Lower leg skin (tissue), 3 donors: ENCODE data around the gene HK3.

Source experiments
- POLR2A ChIP-seq, 2 donors: fragments of 450-650 bp; IDR thresholded peaks; one replicate each; pipeline ENCODE4 v1.6.1; 2016 to 2017; ENCODE audit warnings: antibody characterized with exemption in 2 of 2, mild to moderate bottlenecking in 1 of 2, moderate library complexity in 1 of 2
- TF ChIP-seq, protein P1 (sequence below), 3 donors: fragments of 450-650 bp; IDR thresholded peaks; one replicate each; pipeline ENCODE4 v1.5.1; 2016; ENCODE audit warnings: antibody characterized with exemption in 3 of 3, mild to moderate bottlenecking in 3 of 3, moderate library complexity in 2 of 3

GRCh38 chr5:176851380-176851779 is 47.8 kb downstream of the HK3 start:
- TF ChIP-seq, protein P1, sequence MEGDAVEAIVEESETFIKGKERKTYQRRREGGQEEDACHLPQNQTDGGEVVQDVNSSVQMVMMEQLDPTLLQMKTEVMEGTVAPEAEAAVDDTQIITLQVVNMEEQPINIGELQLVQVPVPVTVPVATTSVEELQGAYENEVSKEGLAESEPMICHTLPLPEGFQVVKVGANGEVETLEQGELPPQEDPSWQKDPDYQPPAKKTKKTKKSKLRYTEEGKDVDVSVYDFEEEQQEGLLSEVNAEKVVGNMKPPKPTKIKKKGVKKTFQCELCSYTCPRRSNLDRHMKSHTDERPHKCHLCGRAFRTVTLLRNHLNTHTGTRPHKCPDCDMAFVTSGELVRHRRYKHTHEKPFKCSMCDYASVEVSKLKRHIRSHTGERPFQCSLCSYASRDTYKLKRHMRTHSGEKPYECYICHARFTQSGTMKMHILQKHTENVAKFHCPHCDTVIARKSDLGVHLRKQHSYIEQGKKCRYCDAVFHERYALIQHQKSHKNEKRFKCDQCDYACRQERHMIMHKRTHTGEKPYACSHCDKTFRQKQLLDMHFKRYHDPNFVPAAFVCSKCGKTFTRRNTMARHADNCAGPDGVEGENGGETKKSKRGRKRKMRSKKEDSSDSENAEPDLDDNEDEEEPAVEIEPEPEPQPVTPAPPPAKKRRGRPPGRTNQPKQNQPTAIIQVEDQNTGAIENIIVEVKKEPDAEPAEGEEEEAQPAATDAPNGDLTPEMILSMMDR (IDR thresholded peaks at IDR 0.05): no peak
- no peak for TF ChIP-seq POLR2A (IDR thresholded peaks at IDR 0.05)
